Measurements from ENCODE around the gene OPA3. TPM values are rescaled to one million over a fixed set of nuclear protein-coding genes. Genes with fewer than 3 reads are reported as not detected.

OPA3 gene
- total RNA-seq, 1 experiment from 2014 or later: 11.1 TPM

GRCh38 chr19:45547965-45548609 is 36.5 kb downstream of the OPA3 start:
- peak overlapping the region; percentile 58 for H3K4me2 ChIP-seq (ENCODE audit: low read length)
- ATAC-seq: peak; percentile 98
- H3K9me3 ChIP-seq (ENCODE audit: control insufficient read depth in 1 of 2, insufficient read depth in 1 of 2, low read depth in 1 of 2, low read length in 2 of 2): no peaks in the 10 kb centered on the region
- intact Hi-C loops (cut with micrococcal nuclease): no loop called here
- H3K9ac ChIP-seq (ENCODE audit: low read length): peak overlapping the region; percentile 33; the same call in 1 of the 2 replicates
- POLR2A ChIA-PET: no interaction called here
- H2AFZ ChIP-seq (ENCODE audit: low read depth, low read length, poor library complexity, severe bottlenecking): no peak overlapping the region
- H3K9me2 ChIP-seq (ENCODE audit: insufficient read depth): no peaks in the 10 kb centered on the region
- H3K4me1 ChIP-seq (ENCODE audit: control insufficient read depth in 1 of 2, insufficient read depth in 2 of 2, low read length in 2 of 2): peaks cover 13 to 29% of the 10 kb centered on the region in 2 experiments
- RAD21 ChIA-PET (ENCODE audit: low non-redundant PET in 1 of 2, low total read pairs in 2 of 2, uncharacterized antibody in 2 of 2, unreplicated experiment in 2 of 2): no interaction called here
- peak; percentile 86 for DNase-seq (ENCODE audit: low read depth, low spot score)
- peak overlapping the region in 1 of 2 experiments; percentile 14; a peak in 3 of 4 replicates for H3K4me3 ChIP-seq (replicated peaks in 1 of 2; ENCODE audit: low read depth in 1 of 2, low read length in 2 of 2)
- peak overlapping the region; percentile 65 for H3K27ac ChIP-seq (ENCODE audit: low read depth, low read length)
- TF ChIP-seq YY1 (IDR thresholded peaks at IDR 0.05; ENCODE audit: extremely low read depth, insufficient replicate concordance, low read depth, low read length) (peak; percentile 62), POLR2AphosphoS5 (IDR thresholded peaks at IDR 0.05; ENCODE audit: low read depth, low read length) (peak; percentile 55), CEBPB (IDR thresholded peaks at IDR 0.05; ENCODE audit: low read depth) (no peak), ZBTB33 (IDR thresholded peaks at IDR 0.05; ENCODE audit: extremely low read depth, insufficient replicate concordance, low read length) (no peak), ATF3 (IDR thresholded peaks at IDR 0.05) (no peak), EGR1 (IDR thresholded peaks at IDR 0.05; ENCODE audit: low read depth) (no peak), SP1 (IDR thresholded peaks at IDR 0.05; ENCODE audit: low read depth) (peak; percentile 62), ZFX (IDR thresholded peaks at IDR 0.05) (no peak), CBX3 (IDR thresholded peaks at IDR 0.05; ENCODE audit: low read depth) (no peak), RAD21 (IDR thresholded peaks at IDR 0.05; ENCODE audit: low read depth) (no peak), ZNF274 (IDR thresholded peaks at IDR 0.05; ENCODE audit: low read depth, low read length) (no peak), POLR2A (IDR thresholded peaks at IDR 0.05; ENCODE audit: borderline replicate concordance, extremely low read depth, insufficient read depth, insufficient read length) (no peak), TCF7L2 (IDR thresholded peaks at IDR 0.05; ENCODE audit: borderline replicate concordance, extremely low read depth, insufficient read depth, insufficient read length) (no peak), SIN3A (IDR thresholded peaks at IDR 0.05; ENCODE audit: low read depth) (no peak), EZH2phosphoT487 (IDR thresholded peaks at IDR 0.05; ENCODE audit: borderline replicate concordance) (no peak), CTCF (IDR thresholded peaks at IDR 0.05 in 2 of 3, conservative IDR thresholded peaks at IDR 0.05 in 1 of 3; ENCODE audit: borderline replicate concordance in 1 of 3, insufficient read depth in 1 of 3, low read depth in 2 of 3, low read length in 2 of 3) (no peak), ELF1 (IDR thresholded peaks at IDR 0.05; ENCODE audit: borderline replicate concordance, low read depth) (no peak), JUND (IDR thresholded peaks at IDR 0.05) (no peak; the same call in 1 of the 2 replicates), EZH2 (IDR thresholded peaks at IDR 0.05) (no peak), SRF (IDR thresholded peaks at IDR 0.05; ENCODE audit: low read depth) (no peak)
- TF ChIP-seq, protein P1, sequence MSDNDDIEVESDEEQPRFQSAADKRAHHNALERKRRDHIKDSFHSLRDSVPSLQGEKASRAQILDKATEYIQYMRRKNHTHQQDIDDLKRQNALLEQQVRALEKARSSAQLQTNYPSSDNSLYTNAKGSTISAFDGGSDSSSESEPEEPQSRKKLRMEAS (IDR thresholded peaks at IDR 0.05): no peak
- no TSS peak for BruUV-seq (replicated peaks)
- no peaks in the 10 kb centered on the region for H3K79me2 ChIP-seq (ENCODE audit: insufficient read depth, low read length)
- H4K20me1 ChIP-seq (ENCODE audit: insufficient read depth): no peaks in the 10 kb centered on the region
- CTCF ChIA-PET: interaction anchor here (3.8 kb wide), 1 partner anchor 10 kb away, joined by 34 read pairs; no protein-coding TSS in a partner anchor
- H3K27me3 ChIP-seq (ENCODE audit: insufficient read depth, low read length): no peaks in the 10 kb centered on the region
- no peaks in the 10 kb centered on the region; a peak in 1 of 4 replicates for H3K36me3 ChIP-seq (ENCODE audit: control insufficient read depth in 1 of 2, insufficient read depth in 2 of 2, low read length in 2 of 2)
